KG1 (cell line): ENCODE results near the gene FSD1L.

Experiments
- DNase-seq: peaks from one replicate; lab custom pipeline; 2025; lab: John Stamatoyannopoulos, UW

Gene FSD1L

GRCh38 chr9:105436783-105437182, 11.1 kb upstream of the FSD1L start:
- no peak for DNase-seq

GRCh38 chr9:105437704-105438103, 10.1 kb upstream of the FSD1L start:
- DNase-seq: no peak

- DNase-seq: no peak
These were observed 9.6 kb upstream of the FSD1L start for GRCh38 chr9:105438141-105438806.

GRCh38 chr9:105439428-105439827, 8.4 kb upstream of the FSD1L start:
- no peak for DNase-seq

GRCh38 chr9:105441616-105442160, 6.1 kb upstream of the FSD1L start:
- DNase-seq: no peak

- DNase-seq: no peak
These were observed 4.7 kb upstream of the FSD1L start for GRCh38 chr9:105443121-105443520.

GRCh38 chr9:105444130-105444529, 3.7 kb upstream of the FSD1L start:
- DNase-seq: no peak

GRCh38 chr9:105445203-105445881, 2.5 kb upstream of the FSD1L start:
- DNase-seq: no peak

GRCh38 chr9:105447386-105447813, 434 bp upstream of the FSD1L start:
- DNase-seq: no peak

- DNase-seq: no peak
These were observed 1.2 kb downstream of the FSD1L start for GRCh38 chr9:105449081-105449480.

GRCh38 chr9:105452185-105452584, 4.4 kb downstream of the FSD1L start:
- no peak for DNase-seq

- DNase-seq: no peak
These were observed 8.1 kb downstream of the FSD1L start for GRCh38 chr9:105455836-105456475.

GRCh38 chr9:105457560-105458294, 9.9 kb downstream of the FSD1L start:
- no peak for DNase-seq

- DNase-seq: no peak
These were observed 10.6 kb downstream of the FSD1L start for GRCh38 chr9:105458404-105458803.

- no peak for DNase-seq
These were observed 11.5 kb downstream of the FSD1L start for GRCh38 chr9:105459336-105459735.

- no peak for DNase-seq
These were observed 19.1 kb downstream of the FSD1L start for GRCh38 chr9:105466898-105467455.

- no peak for DNase-seq
These were observed 21.0 kb downstream of the FSD1L start for GRCh38 chr9:105468875-105469274.

- no peak for DNase-seq
These were observed 25.4 kb downstream of the FSD1L start for GRCh38 chr9:105473221-105473620.

- DNase-seq: no peak
These were observed 27.5 kb downstream of the FSD1L start for GRCh38 chr9:105475302-105475701.

- no peak for DNase-seq
These were observed 32.0 kb downstream of the FSD1L start for GRCh38 chr9:105479846-105480245.

- DNase-seq: no peak
These were observed 35.8 kb downstream of the FSD1L start for GRCh38 chr9:105483618-105484017.

- no peak for DNase-seq
These were observed 36.4 kb downstream of the FSD1L start for GRCh38 chr9:105484226-105484625.
